HepG2 (cell line): ENCODE data around the gene DYNLT2B. TPM values are rescaled to one million over a fixed set of nuclear protein-coding genes. Genes with fewer than 3 reads are reported as not detected.

Experiments
- ATAC-seq: fragments of 200-7000 bp; cut with Tn5 transposase; 3 replicates; pipeline ENCODE4 v1.9.1; 2020; ENCODE audit warnings: mild to moderate bottlenecking, moderate library complexity
- BruUV-seq: library from RNA; stranded (reverse); fragments of 400-500 nt; replicated peaks from 2 replicates; lab custom pipeline; 2021; lab: Mats Ljungman, UMichigan
- CTCF ChIA-PET: fragments of 300-600 bp; formaldehyde crosslinking; extraction: SDS; loops from one replicate; lab custom pipeline; 2021; ENCODE audit warnings: low total read pairs, inconsistent platforms, low intra/inter-chr PET ratio; lab: Yijun Ruan, JAX
- POLR2A ChIA-PET: fragments of 350-600 bp; sonication (Branson Sonifier 250); formaldehyde crosslinking; loops from one replicate; lab custom pipeline; 2020; ENCODE audit warnings: antibody characterized with exemption, inconsistent platforms; lab: Yijun Ruan, JAX
- DNase-seq: peaks from one replicate; pipeline ENCODE4 v3.0.0-alpha.2; 2015; ENCODE audit warnings: low spot score
- FAIRE-seq: peaks from 3 replicates; lab custom pipeline; 2011; peaks lifted over from hg19 to GRCh38; lab: Jason Lieb, UNC
- H2AFZ ChIP-seq: one replicate; pipeline ENCODE4 v1.6.1; 2011; ENCODE audit warnings: low read length, inconsistent platforms
- H3K27ac ChIP-seq: fragments of 300-600 bp; 3 replicates; pipeline ENCODE4 v1.8.0; 2011; ENCODE audit warnings: mixed run types, mild to moderate bottlenecking, mixed read lengths, low read length, inconsistent platforms; ENCODE audit not compliant: insufficient read depth; ENCODE audit errors: extremely low read length
- H3K27me3 ChIP-seq, 2 experiments: fragments of 200-600 bp in 1 of 2; 2 replicates in 1 of 2; 3 replicates in 1 of 2; pipeline versions ENCODE4 v1.6.0 to v1.8.0; 2011; ENCODE audit warnings: low read length in 2 of 2, mild to moderate bottlenecking in 2 of 2, moderate library complexity in 2 of 2, inconsistent platforms in 1 of 2; ENCODE audit not compliant: insufficient read depth in 2 of 2, control insufficient read depth in 1 of 2
- H3K36me3 ChIP-seq, 2 experiments: fragments of 200-600 bp in 1 of 2; replicated peaks in 1 of 2; 2 replicates in 1 of 2; 3 replicates in 1 of 2; pipeline versions ENCODE4 v1.5.1 to v1.8.0; 2011; ENCODE audit warnings: low read length in 2 of 2, inconsistent platforms in 1 of 2; ENCODE audit not compliant: insufficient read depth in 2 of 2, control insufficient read depth in 1 of 2
- H3K4me1 ChIP-seq: 2 replicates; pipeline ENCODE4 v1.5.1; 2012; ENCODE audit warnings: low read length, inconsistent platforms; ENCODE audit not compliant: insufficient read depth
- H3K4me2 ChIP-seq: 2 replicates; pipeline ENCODE4 v1.6.0; 2011; ENCODE audit warnings: low read depth, low read length, inconsistent platforms
- H3K4me3 ChIP-seq, 3 experiments: fragments of 200-600 bp in 1 of 3; sonication (generic), shearing (Covaris generic) in 1 of 3; replicated peaks in 1 of 3; 2 replicates each; pipeline ENCODE4 v1.5.1; 2011 to 2016; ENCODE audit warnings: low read length in 3 of 3, inconsistent platforms in 2 of 3, low read depth in 2 of 3, mild to moderate bottlenecking in 2 of 3, control low read depth in 1 of 3, mixed read lengths in 1 of 3; ENCODE audit not compliant: insufficient read depth in 1 of 3
- H3K79me2 ChIP-seq: one replicate; pipeline ENCODE4 v1.6.1; 2011; ENCODE audit warnings: low read length, inconsistent platforms; ENCODE audit not compliant: insufficient read depth
- H3K9ac ChIP-seq: 2 replicates; pipeline ENCODE4 v1.6.0; 2011; ENCODE audit warnings: mild to moderate bottlenecking, low read depth, low read length, inconsistent platforms; ENCODE audit not compliant: insufficient read depth
- H3K9me3 ChIP-seq: 2 replicates; pipeline ENCODE4 v1.5.1; 2012; ENCODE audit warnings: mild to moderate bottlenecking, low read length
- H4K20me1 ChIP-seq: 2 replicates; pipeline ENCODE4 v1.6.0; 2011; ENCODE audit warnings: inconsistent platforms, mild to moderate bottlenecking, low read length, moderate library complexity; ENCODE audit not compliant: insufficient read depth
- ELF4 ChIP-seq: sonication (generic); formaldehyde crosslinking; IDR thresholded peaks from 2 replicates; pipeline ENCODE4 v1.5.0; 2020; ENCODE audit warnings: missing genetic modification reagents, mild to moderate bottlenecking, moderate library complexity, borderline replicate concordance
- HNRNPLL ChIP-seq: fragments of 200-400 bp; formaldehyde crosslinking; IDR thresholded peaks from 2 replicates; pipeline ENCODE4 v1.6.1; 2017; ENCODE audit warnings: mild to moderate bottlenecking, low read depth, low read length; ENCODE audit not compliant: poor library complexity, severe bottlenecking
- JARID2 ChIP-seq: sonication (generic); formaldehyde crosslinking; IDR thresholded peaks from 2 replicates; pipeline ENCODE4 v1.8.1; 2023; ENCODE audit warnings: missing genetic modification reagents, inconsistent platforms; ENCODE audit not compliant: insufficient replicate concordance
- JUNB ChIP-seq: sonication (generic); formaldehyde crosslinking; IDR thresholded peaks from 2 replicates; pipeline ENCODE4 v1.8.0; 2022; ENCODE audit warnings: missing genetic modification reagents, mild to moderate bottlenecking, borderline replicate concordance
- MAFG ChIP-seq: sonication (generic); formaldehyde crosslinking; IDR thresholded peaks from 2 replicates; pipeline ENCODE4 v1.5.1; 2020; ENCODE audit warnings: mild to moderate bottlenecking, missing genetic modification reagents
- MBD4 ChIP-seq: IDR thresholded peaks from 2 replicates; pipeline ENCODE4 v1.6.1; 2012; ENCODE audit warnings: low read length, inconsistent platforms, borderline replicate concordance
- RBM22 ChIP-seq: fragments of 200-400 bp; formaldehyde crosslinking; optimal IDR thresholded peaks from 2 replicates; pipeline ENCODE3; 2017; ENCODE audit warnings: mild to moderate bottlenecking, low read length, moderate library complexity
- SNAPC5 ChIP-seq: sonication (generic); formaldehyde crosslinking; IDR thresholded peaks from 2 replicates; pipeline ENCODE4 v1.8.1; 2023; ENCODE audit warnings: mild to moderate bottlenecking, missing genetic modification reagents, borderline replicate concordance
- TCF7 ChIP-seq: sonication (generic); IDR thresholded peaks from 2 replicates; pipeline ENCODE4 v1.6.1; 2016; ENCODE audit warnings: antibody characterized with exemption, low read depth
- XBP1 ChIP-seq: sonication (generic); formaldehyde crosslinking; IDR thresholded peaks from 2 replicates; pipeline ENCODE4 v1.5.0; 2020; ENCODE audit warnings: missing genetic modification reagents
- ZMYM4 ChIP-seq: sonication (generic); formaldehyde crosslinking; IDR thresholded peaks from 2 replicates; pipeline ENCODE4 v1.8.1; 2023; ENCODE audit warnings: mild to moderate bottlenecking, missing genetic modification reagents
- ZNF12 ChIP-seq: sonication (generic); formaldehyde crosslinking; IDR thresholded peaks from 2 replicates; pipeline ENCODE4 v1.5.0; 2020; ENCODE audit warnings: missing genetic modification reagents
- ZNF335 ChIP-seq: sonication (generic); formaldehyde crosslinking; IDR thresholded peaks from 2 replicates; pipeline ENCODE4 v1.4.0; 2020; ENCODE audit warnings: missing genetic modification reagents
- WGBS: methylation state at CpG from one replicate; pipeline ENCODE4 v1.1.6; 2017; ENCODE audit warnings: low lambda C conversion rate; 5-methylcytosine and 5-hydroxymethylcytosine counted together
- in situ Hi-C: cut with HindIII; loops from 2 replicates; pipeline ENCODE4 v1.10.0; 2017; ENCODE audit warnings: low pct_unique_long_range_greater_than_20kb; ENCODE audit not compliant: extremely low pct_ligation_motif_present
- intact Hi-C: fragments of 100-400 bp; cut with micrococcal nuclease; formaldehyde crosslinking; loops from one replicate; pipeline ENCODE4 v1.10.0; 2022; ENCODE audit not compliant: unreplicated experiment
- polyA plus RNA-seq, 8 experiments: library from polyadenylated mRNA; depleted of rRNA in 3 of 8; stranded (reverse) in 7 of 8; unstranded in 1 of 8; fragments of >200 nt; fragmentation: Illumina TruSeq in 4 of 8; extraction: Trizol in 4 of 8; gene quantifications; 2 replicates each; pipeline versions ENCODE4 v1.2.1 to v1.2.3, GENCODE V29; 2011 to 2016; ENCODE audit warnings: low read depth in 4 of 8, missing spikeins in 1 of 8, mixed read lengths in 1 of 8; ENCODE audit not compliant: insufficient read depth in 1 of 8
- total RNA-seq, 5 experiments: library from RNA; depleted of rRNA; stranded (reverse); fragments of >200 nt; fragmentation: Illumina TruSeq; extraction: Trizol; gene quantifications; 2 replicates each; pipeline ENCODE4 v1.2.3, GENCODE V29; 2016; ENCODE audit warnings: low read depth in 1 of 5

The DYNLT2B gene
- total and polyA plus RNA-seq, 2 of the 13 experiments (the other 11 are each of a cell fraction or from before 2014, with no cell fraction given): 4.0 to 7.0 TPM

- H3K9ac ChIP-seq: no peak overlapping the region
- ATAC-seq (no peak), FAIRE-seq (no peak), DNase-seq (no peak)
- CTCF ChIA-PET: no interaction called here
- no peaks in the 10 kb centered on the region for H4K20me1 ChIP-seq
- H3K4me3 ChIP-seq: no peak overlapping the region
- H3K4me1 ChIP-seq: peaks cover 70% of the 10 kb centered on the region
- peak overlapping the region; percentile 22; the same call in 1 of the 2 replicates for H3K4me2 ChIP-seq
- H2AFZ ChIP-seq: no peak overlapping the region
- TF ChIP-seq MBD4: no peak
- TF ChIP-seq MAFG: no peak
- TF ChIP-seq TCF7: no peak
- no peak for TF ChIP-seq JUNB (CRISPR knock-in tag)
- no peak for TF ChIP-seq JARID2 (CRISPR knock-in tag)
- TF ChIP-seq SNAPC5 (CRISPR knock-in tag): no peak
- no peak for TF ChIP-seq HNRNPLL
- TF ChIP-seq ZNF335: no peak
- TF ChIP-seq ZNF12 (CRISPR knock-in tag): no peak
- no peak for TF ChIP-seq XBP1 (CRISPR knock-in tag)
- no peak for TF ChIP-seq RBM22
- no peak for TF ChIP-seq ELF4 (CRISPR knock-in tag)
- TF ChIP-seq ZMYM4 (CRISPR knock-in tag): no peak
- H3K27ac ChIP-seq: peak overlapping the region; percentile 0
- H3K36me3 ChIP-seq: no peaks in the 10 kb centered on the region
- H3K9me3 ChIP-seq: no peaks in the 10 kb centered on the region
- 84% methylated on average over 3 of the region's 3 CpGs for WGBS
- POLR2A ChIA-PET: interaction anchor here (1.4 kb wide), 1 partner anchor 10 kb away, joined by 3 read pairs; no protein-coding TSS in a partner anchor
- no TSS peak for BruUV-seq
- intact Hi-C loops (no loop called here), in situ Hi-C loops (no loop called here)
- H3K79me2 ChIP-seq: peaks cover 50% of the 10 kb centered on the region
- H3K27me3 ChIP-seq: no peaks in the 10 kb centered on the region; a peak in 1 of 5 replicates
These were observed 33.6 kb downstream of the DYNLT2B start for GRCh38 chr3:196284396-196284795.
